Testis (tissue), 3 donors: ENCODE results near the gene TTLL10. TPM values are rescaled to one million over a fixed set of nuclear protein-coding genes. Genes with fewer than 3 reads are reported as not detected.

Experiments used
- DNase-seq: peaks from one replicate; pipeline ENCODE4 v3.0.0-alpha.2; 2019
- H3K27ac ChIP-seq, 2 donors: fragments of 200-600 bp; sonication (generic); one replicate each; pipeline ENCODE4 v1.5.1; 2019
- H3K27me3 ChIP-seq: fragments of 200-600 bp; sonication (generic); one replicate; pipeline ENCODE4 v1.5.1; 2019
- H3K36me3 ChIP-seq: fragments of 200-600 bp; sonication (generic); one replicate; pipeline ENCODE4 v1.5.1; 2017; ENCODE audit warnings: low read depth; ENCODE audit errors: missing control alignments
- H3K4me1 ChIP-seq: fragments of 200-600 bp; sonication (generic); one replicate; pipeline ENCODE4 v1.5.1; 2019
- H3K4me3 ChIP-seq, 2 donors: fragments of 200-600 bp; sonication (generic); one replicate each; pipeline ENCODE4 v1.5.1; 2017 to 2019
- H3K9me3 ChIP-seq: fragments of 200-600 bp; sonication (generic); one replicate; pipeline ENCODE4 v1.5.1; 2017
- POLR2A ChIP-seq: fragments of 450-650 bp; IDR thresholded peaks from one replicate; pipeline ENCODE4 v1.6.1; 2017; ENCODE audit warnings: antibody characterized with exemption, mild to moderate bottlenecking, moderate library complexity
- WGBS, 2 donors: methylation state at CpG; one replicate each; pipeline ENCODE4 v1.1.5; 2018; 5-methylcytosine and 5-hydroxymethylcytosine counted together
- intact Hi-C: fragments of 100-400 bp; cut with DNase I; formaldehyde crosslinking; loops from one replicate; pipeline ENCODE4 v1.15.1; 2023; ENCODE audit warnings: low total_unique reads
- polyA plus RNA-seq: library from polyadenylated mRNA; stranded (reverse); fragments of 350-450 nt; fragmentation: Illumina TruSeq; extraction: RNeasy Lipid Tissue Mini Kit (QIAGEN cat#74804); gene quantifications from one replicate; pipeline ENCODE4 v1.2.3, GENCODE V29; 2014; ENCODE audit warnings: low read depth, low replicate concordance; ENCODE audit not compliant: insufficient read depth
- total RNA-seq, 2 donors: library from RNA; depleted of rRNA; stranded (reverse); fragments of >200 nt; gene quantifications; one replicate each; pipeline ENCODE4 v1.2.3, GENCODE V29; 2016
- TF ChIP-seq, protein P1 (sequence below), 3 experiments: fragments of 450-650 bp in 2 of 3; fragments of 200-600 bp in 1 of 3; sonication (generic) in 1 of 3; IDR thresholded peaks; one replicate each; pipeline ENCODE4 v1.5.1; 2016 to 2019; ENCODE audit warnings: antibody characterized with exemption in 3 of 3, mild to moderate bottlenecking in 2 of 3, moderate library complexity in 1 of 3

Gene TTLL10
- total and polyA plus RNA-seq, 3 donors from 2014 or later, result 20.4 to 58.0 (median 44.9) TPM

DNA sequence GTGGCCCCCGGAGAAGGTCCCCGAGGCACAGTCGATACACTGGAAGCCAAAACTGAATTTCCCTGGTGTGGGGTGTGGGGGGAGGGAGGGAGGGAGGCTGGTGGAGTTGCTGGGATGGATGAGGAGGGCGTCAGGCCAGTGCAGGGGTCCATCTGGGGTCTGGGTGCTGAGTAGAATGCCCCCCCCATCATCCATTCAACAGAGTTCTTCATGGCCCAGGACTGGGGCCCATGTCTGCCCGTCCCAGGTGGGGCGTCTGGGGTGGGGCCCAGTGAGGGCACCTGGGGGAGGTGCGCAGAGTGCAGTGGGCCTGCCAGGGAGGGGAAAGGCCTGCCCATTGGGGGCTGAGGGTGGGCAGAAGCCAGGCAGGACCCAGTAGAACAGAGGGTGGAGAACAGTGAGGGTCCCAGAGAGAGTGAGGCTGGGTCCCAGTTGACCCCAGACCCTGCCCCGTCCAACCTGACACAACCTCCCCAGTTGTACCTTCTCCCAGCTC, 30.8 kb downstream of the TTLL10 start:
- no peaks in the 10 kb centered on the region for H3K27me3 ChIP-seq
- H3K4me1 ChIP-seq, result peaks cover 10% of the 10 kb centered on the region
- intact Hi-C loops, result no loop called here
- no peak for DNase-seq
- H3K36me3 ChIP-seq, result no peaks in the 10 kb centered on the region
- WGBS, 2 donors, result 74 to 92% methylated on average over 5 to 8 of the region's 8 CpGs
- no peak overlapping the region for H3K4me3 ChIP-seq
- no peak overlapping the region for H3K27ac ChIP-seq
- no peaks in the 10 kb centered on the region for H3K9me3 ChIP-seq
- TF ChIP-seq POLR2A, result no peak
- TF ChIP-seq, protein P1, sequence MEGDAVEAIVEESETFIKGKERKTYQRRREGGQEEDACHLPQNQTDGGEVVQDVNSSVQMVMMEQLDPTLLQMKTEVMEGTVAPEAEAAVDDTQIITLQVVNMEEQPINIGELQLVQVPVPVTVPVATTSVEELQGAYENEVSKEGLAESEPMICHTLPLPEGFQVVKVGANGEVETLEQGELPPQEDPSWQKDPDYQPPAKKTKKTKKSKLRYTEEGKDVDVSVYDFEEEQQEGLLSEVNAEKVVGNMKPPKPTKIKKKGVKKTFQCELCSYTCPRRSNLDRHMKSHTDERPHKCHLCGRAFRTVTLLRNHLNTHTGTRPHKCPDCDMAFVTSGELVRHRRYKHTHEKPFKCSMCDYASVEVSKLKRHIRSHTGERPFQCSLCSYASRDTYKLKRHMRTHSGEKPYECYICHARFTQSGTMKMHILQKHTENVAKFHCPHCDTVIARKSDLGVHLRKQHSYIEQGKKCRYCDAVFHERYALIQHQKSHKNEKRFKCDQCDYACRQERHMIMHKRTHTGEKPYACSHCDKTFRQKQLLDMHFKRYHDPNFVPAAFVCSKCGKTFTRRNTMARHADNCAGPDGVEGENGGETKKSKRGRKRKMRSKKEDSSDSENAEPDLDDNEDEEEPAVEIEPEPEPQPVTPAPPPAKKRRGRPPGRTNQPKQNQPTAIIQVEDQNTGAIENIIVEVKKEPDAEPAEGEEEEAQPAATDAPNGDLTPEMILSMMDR (IDR thresholded peaks at IDR 0.05), result no peak

DNA sequence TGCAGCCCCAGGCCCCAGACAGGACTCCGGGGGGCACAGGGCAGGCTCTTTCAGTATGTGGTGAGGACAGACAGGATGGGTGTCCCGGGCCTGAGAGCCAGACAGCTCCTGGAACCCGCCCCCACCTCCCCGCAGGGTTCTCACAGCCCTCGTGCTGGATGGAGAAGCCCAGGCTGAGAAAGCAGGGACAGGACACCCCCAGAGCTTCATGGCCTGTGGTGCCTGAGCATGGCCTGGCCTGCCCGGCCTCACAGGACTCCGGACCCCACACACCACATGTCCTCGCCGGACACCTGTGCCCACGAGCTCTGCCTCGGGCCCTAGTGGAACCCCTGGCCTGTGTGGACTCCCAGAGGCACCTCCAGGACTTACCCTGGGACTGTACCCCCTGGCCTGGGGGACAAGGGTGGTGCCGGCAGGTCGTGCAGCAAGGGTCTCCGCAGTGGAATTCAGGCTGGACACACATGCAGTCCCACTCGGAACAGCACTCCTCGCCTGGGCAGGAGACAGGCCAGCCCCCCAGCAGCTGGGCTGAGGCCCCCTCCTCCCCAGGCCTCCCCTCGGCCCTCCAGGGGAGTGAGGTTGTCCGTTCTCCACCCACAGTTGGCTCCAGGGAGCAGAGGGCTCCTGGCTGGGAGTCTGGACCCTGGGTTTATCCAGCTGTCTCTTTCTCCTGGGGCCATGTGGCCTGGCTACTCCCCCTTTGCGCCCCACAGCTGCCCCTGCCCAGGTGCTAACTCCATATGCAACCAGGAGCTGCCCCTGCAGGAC, 31.5 kb downstream of the TTLL10 start:
- no peaks in the 10 kb centered on the region for H3K27me3 ChIP-seq

DNA sequence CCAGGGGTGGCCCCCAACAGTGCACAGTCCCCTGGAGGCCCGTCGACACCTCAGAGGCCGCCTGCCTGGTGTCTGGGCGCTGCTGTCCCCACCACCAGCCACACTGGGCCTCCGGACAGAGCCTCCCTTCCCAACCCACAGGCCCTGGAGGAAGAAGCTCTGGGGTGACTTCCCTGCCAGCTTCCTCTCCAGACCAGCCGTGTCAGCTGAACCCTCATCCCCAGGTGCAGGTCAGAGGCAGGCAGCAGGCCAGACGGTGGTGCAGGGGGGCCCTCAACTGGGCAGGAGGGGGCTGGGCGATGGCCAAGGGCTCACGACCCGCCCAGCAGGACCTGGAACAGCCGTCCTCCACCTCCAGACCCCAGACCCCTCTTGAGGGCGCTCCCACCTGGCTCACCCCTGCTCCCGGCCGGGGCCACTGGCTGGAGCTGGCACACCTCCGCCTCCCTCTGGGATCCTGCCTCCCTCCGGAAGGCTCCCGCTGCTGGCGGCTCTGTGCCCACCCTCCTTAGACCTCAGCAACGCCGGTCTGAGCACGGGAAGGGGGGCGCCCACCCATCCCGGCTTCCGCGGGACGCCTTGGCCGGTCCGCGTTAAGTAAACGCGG, 32.2 kb downstream of the TTLL10 start:
- Histone ChIP-seq H3K27me3 (no peaks in the 10 kb centered on the region), H3K27ac (no peak overlapping the region), H3K36me3 (no peaks in the 10 kb centered on the region), H3K4me3 (no peak overlapping the region), H3K4me1 (peaks cover 10% of the 10 kb centered on the region), H3K9me3 (no peaks in the 10 kb centered on the region)
- no peak for DNase-seq
- WGBS, 2 donors, result 56 to 67% methylated on average over 8 to 31 of the region's 31 CpGs
- intact Hi-C loops, result no loop called here
- TF ChIP-seq POLR2A, result no peak
- TF ChIP-seq, protein P1 (IDR thresholded peaks at IDR 0.05), result no peak

More for the DNA sequence above, 31.5 kb downstream of the TTLL10 start:
- DNase-seq, result no peak
- intact Hi-C loops, result no loop called here
- no peaks in the 10 kb centered on the region for H3K36me3 ChIP-seq
- H3K4me3 ChIP-seq, result no peak overlapping the region
- peaks cover 10% of the 10 kb centered on the region for H3K4me1 ChIP-seq
- no peak overlapping the region for H3K27ac ChIP-seq
- no peaks in the 10 kb centered on the region for H3K9me3 ChIP-seq
- TF ChIP-seq POLR2A, result no peak
- TF ChIP-seq, protein P1 (IDR thresholded peaks at IDR 0.05), result no peak
- 86 to 100% methylated on average over 1 to 19 of the region's 19 CpGs for WGBS, 2 donors

DNA sequence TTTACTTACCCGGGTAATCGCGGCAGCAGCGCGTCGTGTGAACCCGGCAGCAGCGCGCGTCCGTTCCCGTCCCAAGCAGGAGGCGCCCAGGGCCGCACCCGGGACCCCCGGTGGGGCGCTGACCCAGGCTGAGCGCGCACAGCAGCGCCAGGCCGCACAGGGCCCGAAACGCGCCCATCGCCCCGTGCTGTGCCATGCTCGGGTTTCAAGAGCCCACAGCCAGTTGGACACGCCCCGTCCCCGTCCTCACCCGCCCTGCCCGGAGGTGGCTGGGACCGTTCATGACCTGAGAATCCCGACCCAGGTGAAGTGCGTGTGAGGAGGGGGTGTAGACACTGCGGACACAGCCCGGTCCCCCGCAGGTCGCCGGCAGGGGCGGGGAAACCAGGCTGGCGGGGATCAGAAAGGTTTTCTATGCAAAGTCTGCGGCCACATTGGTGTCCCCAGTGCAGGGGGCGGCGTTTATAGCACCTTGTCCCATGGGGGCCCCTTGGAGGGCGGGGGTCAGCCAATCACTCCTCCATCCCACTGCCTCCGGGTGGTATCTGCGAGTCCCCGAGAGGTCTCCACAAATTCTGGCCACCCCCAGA, 32.8 kb downstream of the TTLL10 start, which contains the start of gene TNFRSF18:
Gene TNFRSF18, minus strand, starts transcription at position 217 of the 590 bp plus-strand sequence. Its CDS starts 21 bp downstream, at position 196.
- 31 to 32% methylated on average over 31 to 49 of the region's 49 CpGs for WGBS, 2 donors
- intact Hi-C loops, result no loop called here
- DNase-seq, result no peak
- H3K27ac ChIP-seq, result no peak within 1 kb of the TSS
- no peaks in the 10 kb centered on the region for H3K27me3 ChIP-seq
- H3K36me3 ChIP-seq, result no peaks in the 10 kb centered on the region
- TF ChIP-seq, protein P1 (IDR thresholded peaks at IDR 0.05), result no peak
- no peak for TF ChIP-seq POLR2A
- H3K4me1 ChIP-seq, result peaks cover 10% of the 10 kb centered on the region
- H3K4me3 ChIP-seq, result no peak within 1 kb of the TSS
- no peaks in the 10 kb centered on the region for H3K9me3 ChIP-seq
